GM19467 (cell line): Measurements from ENCODE around the gene SULF2.

Experiments used
- ATAC-seq: cut with Tn5 transposase; IDR thresholded peaks from one replicate; pipeline ENCODE4 v1.9.1; 2021; ENCODE audit warnings: mild to moderate bottlenecking, moderate library complexity; ENCODE audit not compliant: unreplicated experiment

The SULF2 gene

GRCh38 chr20:47717421-47717820 is 67.9 kb downstream of the SULF2 start:
- ATAC-seq: no peak

DNA sequence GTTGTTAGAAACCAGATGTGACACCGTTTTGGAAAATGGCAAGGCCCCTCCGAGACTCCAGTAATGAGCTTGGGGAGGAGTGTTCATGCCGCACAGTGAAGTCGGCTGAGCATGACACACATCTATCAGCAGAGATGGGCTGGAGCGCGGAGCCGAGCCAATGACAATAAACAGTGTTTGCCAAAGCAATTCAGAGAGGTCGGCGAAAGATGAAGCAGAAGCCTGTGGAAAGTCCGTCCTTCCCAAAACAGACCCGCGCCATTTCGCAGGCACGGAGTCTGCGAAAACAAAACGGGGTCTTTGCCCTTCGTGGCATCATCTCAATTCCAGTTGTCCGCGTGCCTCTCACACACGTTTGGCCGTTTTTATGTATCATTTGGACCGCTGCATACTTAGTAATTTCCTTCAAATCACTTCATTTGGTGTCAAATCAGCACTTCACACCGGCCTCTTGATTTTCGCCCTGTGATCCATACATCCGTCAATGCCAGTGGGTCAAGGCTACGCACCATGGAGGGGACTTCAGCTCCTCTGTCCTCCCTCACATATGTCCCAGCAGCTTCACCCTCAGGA is 71.3 kb downstream of the SULF2 start:
- no peak for ATAC-seq

- no peak for ATAC-seq
Observed at GRCh38 chr20:47713163-47713562, 72.1 kb downstream of the SULF2 start.

DNA sequence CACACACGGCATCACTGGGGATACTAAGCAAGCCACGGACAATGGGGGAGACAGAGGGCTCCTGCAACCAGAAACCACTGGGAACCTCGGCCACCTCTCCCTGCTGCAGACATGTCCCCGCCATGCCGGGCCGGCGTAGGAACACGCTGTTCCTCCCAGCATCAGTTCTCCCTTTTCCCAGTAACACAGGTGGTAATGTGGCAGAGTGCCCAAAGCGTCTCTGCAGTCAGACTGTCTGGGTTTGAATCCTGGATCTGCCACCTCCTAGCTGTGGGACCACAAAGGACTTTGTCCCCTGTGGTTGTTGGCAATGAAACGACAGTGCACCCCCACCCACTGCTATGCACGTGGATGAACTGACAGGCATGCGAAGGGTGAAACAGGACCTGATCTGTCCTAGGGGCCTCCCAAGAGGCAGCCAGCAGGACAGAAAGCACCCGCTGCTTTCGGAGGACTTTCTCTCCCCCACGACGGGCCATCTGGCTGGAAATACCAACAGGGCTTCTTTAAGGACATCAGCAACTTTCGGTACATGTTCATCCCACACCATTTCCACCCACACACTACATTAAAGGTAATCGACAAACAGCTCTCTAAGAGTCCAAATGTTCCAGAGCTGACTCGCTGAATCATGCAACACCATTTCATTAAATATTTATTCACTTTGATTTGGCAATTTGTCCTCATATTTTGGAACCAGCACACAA is 74.1 kb downstream of the SULF2 start:
- ATAC-seq: no peak

DNA sequence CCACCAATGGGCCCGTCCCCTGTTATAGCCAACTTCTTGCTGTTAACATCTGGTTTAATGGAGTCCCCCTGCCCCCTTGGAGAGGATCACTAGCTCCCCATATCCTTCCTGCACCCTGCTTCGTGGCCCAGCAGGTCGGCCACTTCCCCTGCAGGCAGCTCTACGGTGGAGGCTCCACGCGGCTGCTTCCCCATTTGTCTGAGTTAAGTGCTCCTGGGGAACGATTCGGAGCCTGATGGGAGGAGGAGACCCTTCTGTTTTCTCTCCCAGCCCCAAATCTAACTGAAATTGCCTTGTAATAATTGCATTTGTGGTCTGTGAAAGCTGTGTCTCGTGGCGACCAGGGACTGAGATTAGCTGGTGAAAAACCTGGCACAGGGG is 74.6 kb downstream of the SULF2 start:
- no peak for ATAC-seq

DNA sequence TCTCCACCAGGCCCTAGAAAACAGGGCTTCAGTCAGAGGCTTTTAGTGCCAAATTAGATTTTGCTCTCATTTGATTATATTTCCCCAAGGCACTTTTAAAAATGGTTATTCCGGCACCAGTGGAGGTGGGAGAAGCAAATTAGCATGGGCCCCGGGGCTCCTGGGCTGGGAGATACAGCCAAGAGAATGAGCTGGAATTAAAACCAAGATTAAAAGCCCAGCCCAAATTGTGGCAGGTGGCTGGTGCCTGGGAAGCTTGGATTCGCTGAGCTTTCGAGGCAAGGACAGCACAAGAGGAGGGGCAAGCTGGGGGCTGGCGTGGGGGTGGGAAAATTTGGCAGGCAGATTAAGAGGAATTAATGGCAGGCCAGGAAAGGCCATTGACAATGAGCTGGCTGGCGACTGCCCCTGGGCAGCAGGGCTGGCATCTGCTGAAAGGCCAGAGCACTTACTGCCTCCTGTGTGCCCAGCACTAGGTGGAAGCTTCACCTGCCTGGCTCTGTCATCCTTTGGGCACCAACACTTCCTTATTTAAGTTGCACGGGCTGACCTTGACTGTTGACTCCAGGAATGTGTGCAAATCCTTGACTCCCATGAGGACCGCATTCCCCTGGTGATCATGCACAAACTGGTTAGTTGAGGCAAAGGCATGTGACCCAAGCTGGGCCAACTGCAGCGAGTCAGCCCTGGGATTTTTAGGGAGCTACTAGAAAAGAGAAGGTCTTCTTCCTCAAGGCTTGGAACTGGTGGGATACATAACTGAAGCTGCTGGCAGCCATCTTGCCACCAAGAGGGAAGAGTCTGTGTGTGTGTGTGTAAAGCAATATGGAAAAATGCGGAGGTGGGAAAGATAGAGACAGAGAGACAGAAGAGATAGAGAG is 76.1 kb downstream of the SULF2 start:
- no peak for ATAC-seq

GRCh38 chr20:47708140-47708807 is 77.0 kb downstream of the SULF2 start:
- no peak for ATAC-seq

DNA sequence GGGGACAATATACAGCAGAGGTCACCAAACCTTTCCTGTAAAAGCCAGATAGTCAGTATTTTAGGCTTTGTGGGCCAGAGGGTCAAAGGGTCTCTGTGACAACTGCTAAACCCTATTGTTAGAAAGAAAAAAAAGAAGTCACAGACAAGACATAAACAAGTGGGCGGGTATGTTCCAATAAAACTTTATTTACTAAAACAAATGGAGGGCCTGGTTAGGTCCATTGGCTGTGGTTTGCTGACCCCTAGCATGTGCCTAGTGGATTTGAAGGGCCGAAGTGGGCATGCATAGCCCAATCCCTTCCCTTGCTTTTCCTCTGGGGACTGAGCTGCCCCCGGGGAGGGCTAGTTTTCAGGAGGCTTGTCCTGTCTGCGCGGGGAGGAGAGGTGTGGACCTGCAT is 78.9 kb downstream of the SULF2 start:
- ATAC-seq: no peak

- ATAC-seq: no peak
Observed at GRCh38 chr20:47705497-47705856, 79.8 kb downstream of the SULF2 start.

DNA sequence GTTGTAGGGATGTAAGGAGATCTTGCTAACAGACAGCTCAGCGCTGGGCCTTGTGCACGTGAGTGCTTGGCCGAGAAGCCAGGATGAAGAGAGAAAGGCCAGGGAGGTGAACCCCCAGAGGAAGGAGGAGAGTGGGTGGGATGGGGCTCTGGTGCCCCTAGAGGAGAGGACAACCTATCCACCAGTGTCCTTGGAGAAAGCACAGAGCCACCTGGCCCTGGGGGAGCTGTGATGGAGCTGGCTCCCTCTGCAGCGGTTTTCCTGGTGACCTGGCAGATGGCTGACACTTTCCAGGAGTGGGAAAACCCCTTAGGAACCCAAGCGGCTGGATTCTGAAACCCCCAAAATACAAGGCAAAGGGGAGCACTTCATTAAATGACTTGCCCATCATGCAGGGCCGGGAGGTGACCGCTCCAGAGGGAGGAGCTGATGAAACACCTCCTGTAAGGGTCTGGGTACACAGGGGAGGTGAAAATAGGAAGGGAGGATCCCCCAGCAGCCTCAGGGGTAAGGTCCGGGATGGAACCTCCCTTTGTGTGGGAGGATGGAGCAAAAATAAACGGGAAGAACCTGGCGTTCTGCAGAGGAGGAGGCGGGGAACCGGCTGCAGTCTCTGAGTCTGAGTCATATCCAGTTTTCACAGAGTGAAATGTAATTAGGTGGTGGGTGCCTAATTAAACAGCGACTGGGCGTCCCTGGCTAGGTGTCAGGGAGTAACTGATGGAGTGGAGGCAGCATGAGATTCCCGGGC is 80.4 kb downstream of the SULF2 start:
- ATAC-seq: no peak

- no peak for ATAC-seq
Observed at GRCh38 chr20:47703748-47704147, 81.5 kb downstream of the SULF2 start.

DNA sequence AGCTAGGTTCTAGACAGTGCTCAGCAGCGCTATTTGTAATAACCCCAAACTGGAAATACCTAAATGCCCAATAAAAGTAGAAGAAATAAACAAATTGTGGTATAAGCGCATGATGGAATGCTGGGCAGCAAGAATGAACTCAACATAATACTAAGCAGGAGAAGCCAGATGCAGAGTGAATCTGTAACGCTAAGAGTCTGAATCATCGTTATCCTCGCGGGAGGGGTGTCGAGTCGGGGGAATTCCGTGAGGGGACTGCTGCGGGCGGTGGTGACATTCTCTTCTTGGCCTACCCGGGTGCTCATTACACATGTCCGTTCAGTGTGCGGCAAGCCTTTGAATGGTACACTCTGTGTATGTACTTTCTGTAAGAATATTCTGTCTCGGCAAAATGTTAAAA is 83.7 kb downstream of the SULF2 start:
- ATAC-seq: no peak

- ATAC-seq: no peak
Observed at GRCh38 chr20:47700327-47700726, 85.0 kb downstream of the SULF2 start.

- ATAC-seq: no peak
Observed at GRCh38 chr20:47699818-47700217, 85.5 kb downstream of the SULF2 start.

DNA sequence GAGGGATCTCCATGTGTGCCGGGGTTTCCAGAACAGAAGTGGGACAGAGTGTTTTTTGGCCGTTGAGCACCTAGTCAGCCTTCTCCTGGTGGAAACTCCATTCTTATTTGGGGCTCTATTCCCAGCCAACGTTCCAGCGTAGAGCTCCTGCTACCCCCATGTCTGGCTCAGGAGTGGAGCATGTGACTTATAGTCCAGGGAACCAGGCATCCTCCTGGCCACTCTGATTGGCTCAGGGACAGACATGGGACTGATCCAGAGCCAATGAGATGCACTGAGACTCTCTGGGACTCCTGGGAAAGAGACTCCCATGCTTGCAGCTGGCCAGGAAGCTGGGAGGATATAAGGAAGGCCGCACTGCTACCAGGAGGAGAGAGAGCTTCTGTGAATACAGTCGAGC is 87.1 kb downstream of the SULF2 start:
- no peak for ATAC-seq

DNA sequence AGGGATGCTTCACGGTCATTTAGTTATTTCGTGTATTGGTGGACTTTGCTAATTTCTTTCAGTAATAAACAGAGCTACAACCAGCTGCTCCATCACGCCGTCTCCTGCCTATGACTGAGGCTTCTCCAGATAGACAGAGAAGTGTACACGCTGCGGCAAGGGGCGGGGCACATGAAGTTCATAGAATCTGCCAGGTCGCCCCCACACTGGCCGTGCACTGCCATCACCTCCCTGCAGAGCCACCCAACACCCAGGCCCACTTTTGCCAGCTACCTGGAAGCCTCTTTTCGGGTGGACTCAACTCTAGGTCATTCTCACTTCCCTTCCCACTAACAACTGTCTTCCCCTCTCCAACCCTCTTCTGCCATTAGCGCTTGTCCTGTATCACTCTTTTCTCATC is 88.4 kb downstream of the SULF2 start:
- ATAC-seq: no peak

GRCh38 chr20:47694021-47694818 is 91.1 kb downstream of the SULF2 start:
- no peak for ATAC-seq

GRCh38 chr20:47691625-47692024 is 93.7 kb downstream of the SULF2 start:
- no peak for ATAC-seq

DNA sequence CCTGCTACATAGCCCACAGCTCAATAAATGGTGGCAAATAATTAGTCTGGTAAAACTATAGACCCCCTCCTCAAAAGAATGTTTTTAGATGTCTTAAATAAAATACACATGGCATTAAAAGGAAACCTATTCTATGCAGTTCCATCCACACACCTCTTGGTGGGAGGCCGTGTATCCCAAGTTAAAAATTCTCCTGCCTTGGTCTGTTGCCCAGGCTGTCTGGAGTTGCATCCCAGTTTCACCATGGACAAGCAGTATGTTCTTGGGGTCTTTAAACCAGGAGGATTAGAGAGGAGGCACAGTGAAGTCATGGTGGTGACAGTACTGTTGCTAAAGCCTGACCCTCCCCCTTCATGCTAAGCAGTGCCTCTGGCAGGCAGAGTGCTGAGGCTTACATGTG is 95.5 kb downstream of the SULF2 start:
- ATAC-seq: no peak
